Measurements from ENCODE around the gene EFR3B. TPM values are rescaled to one million over a fixed set of nuclear protein-coding genes. Genes with fewer than 3 reads are reported as not detected.
A peak's percentile ranks its signal among the peaks of the same experiment; 100 is the strongest.

Gene EFR3B
- polyA plus RNA-seq, 2 of the 4 experiments (the other 2 are of a cell fraction): 6.5 to 12.5 TPM

GRCh38 chr2:25201265-25201664 lies 159.4 kb downstream of the EFR3B start:
- Histone ChIP-seq H3K4me1 (no peaks in the 10 kb centered on the region), H3K4me2 (no peak overlapping the region), H3K9me3 (no peaks in the 10 kb centered on the region), H3K27ac (no peak overlapping the region), H3K4me3 (no peak overlapping the region)
- FAIRE-seq (no peak), ATAC-seq (peak; percentile 70 to 86), DNase-seq (ENCODE audit: low read depth in 1 of 2, low spot score in 1 of 2) (peak; percentile 43 to 45)
- ChIA-PET POLR2A (no interaction called here), CTCF (no interaction called here)
- WGBS (ENCODE audit: missing lambda C conversion rate): 73% methylated on average over 6 of the region's 6 CpGs
- no peak for TF ChIP-seq ZC3H11A (IDR thresholded peaks at IDR 0.05)
- TF ChIP-seq ESRRA (IDR thresholded peaks at IDR 0.05; ENCODE audit: borderline replicate concordance, low read length): no peak
- TF ChIP-seq RNF2 (IDR thresholded peaks at IDR 0.05; ENCODE audit: borderline replicate concordance, low read depth): no peak
- no peak for TF ChIP-seq ZSCAN20 (CRISPR knock-in tag; IDR thresholded peaks at IDR 0.05)
- TF ChIP-seq NPAS2 (CRISPR knock-in tag; IDR thresholded peaks at IDR 0.05; ENCODE audit: borderline replicate concordance): no peak

- 86% methylated on average over 6 of the region's 7 CpGs for WGBS (ENCODE audit: missing lambda C conversion rate)
- peak; percentile 15 to 19; a peak in 3 of 6 replicates for ATAC-seq
- no peak for TF ChIP-seq BHLHE40 (IDR thresholded peaks at IDR 0.05; ENCODE audit: low read depth, low read length)
- no peak for TF ChIP-seq FOXS1 (CRISPR knock-in tag; IDR thresholded peaks at IDR 0.05)
- TF ChIP-seq POLR2AphosphoS2 (conservative IDR thresholded peaks at IDR 0.05; ENCODE audit: low read length): no peak
- TF ChIP-seq CHD2 (IDR thresholded peaks at IDR 0.05; ENCODE audit: low read length, partially characterized antibody): no peak
- no peak for TF ChIP-seq CEBPB (IDR thresholded peaks at IDR 0.05)
- TF ChIP-seq GATA3 (IDR thresholded peaks at IDR 0.05; ENCODE audit: borderline replicate concordance): no peak
- TF ChIP-seq MYC (IDR thresholded peaks at IDR 0.05; ENCODE audit: borderline replicate concordance, low read length): no peak
- TF ChIP-seq RNF2 (IDR thresholded peaks at IDR 0.05; ENCODE audit: borderline replicate concordance, low read depth): no peak
Measured at GRCh38 chr2:25201794-25202193, 159.9 kb downstream of the EFR3B start.

GRCh38 chr2:25202275-25202674 lies 160.4 kb downstream of the EFR3B start:
- WGBS (ENCODE audit: missing lambda C conversion rate): 82% methylated on average over 11 of the region's 11 CpGs
- FAIRE-seq (no peak), ATAC-seq (no peak; a peak in 1 of 6 replicates), DNase-seq (ENCODE audit: low read depth in 1 of 2, low spot score in 1 of 2) (no peak)
- ChIA-PET POLR2A (no interaction called here), CTCF (interaction anchor here (0.5 kb wide), 1 partner anchor 44 kb away, joined by 3 read pairs; no protein-coding TSS in a partner anchor)
- Histone ChIP-seq H3K27ac (no peak overlapping the region), H3K4me3 (no peak overlapping the region), H3K4me2 (no peak overlapping the region), H3K4me1 (no peaks in the 10 kb centered on the region), H3K9me3 (no peaks in the 10 kb centered on the region)
- TF ChIP-seq RARB (CRISPR knock-in tag; IDR thresholded peaks at IDR 0.05): no peak
- no peak for TF ChIP-seq RNF2 (IDR thresholded peaks at IDR 0.05; ENCODE audit: borderline replicate concordance, low read depth)
- no peak for TF ChIP-seq CEBPB (IDR thresholded peaks at IDR 0.05)
- TF ChIP-seq E2F6 (IDR thresholded peaks at IDR 0.05; ENCODE audit: borderline replicate concordance, low read depth): no peak
- no peak for TF ChIP-seq GATA3 (IDR thresholded peaks at IDR 0.05; ENCODE audit: borderline replicate concordance)
- TF ChIP-seq MYC (IDR thresholded peaks at IDR 0.05; ENCODE audit: borderline replicate concordance, low read length): no peak
- no peak for TF ChIP-seq RFX5 (IDR thresholded peaks at IDR 0.05)
- TF ChIP-seq NFE2L2 (conservative IDR thresholded peaks at IDR 0.05; ENCODE audit: low read length): no peak
- no peak for TF ChIP-seq ZSCAN20 (CRISPR knock-in tag; IDR thresholded peaks at IDR 0.05)
- TF ChIP-seq TFCP2L1 (CRISPR knock-in tag; IDR thresholded peaks at IDR 0.05): no peak
- TF ChIP-seq CHD4 (IDR thresholded peaks at IDR 0.05; ENCODE audit: borderline replicate concordance): no peak
- TF ChIP-seq SMC3 (IDR thresholded peaks at IDR 0.05): no peak
- no peak for TF ChIP-seq BHLHE40 (IDR thresholded peaks at IDR 0.05; ENCODE audit: low read depth, low read length)
- TF ChIP-seq CHD2 (IDR thresholded peaks at IDR 0.05; ENCODE audit: low read length, partially characterized antibody): no peak
- TF ChIP-seq, protein P1, sequence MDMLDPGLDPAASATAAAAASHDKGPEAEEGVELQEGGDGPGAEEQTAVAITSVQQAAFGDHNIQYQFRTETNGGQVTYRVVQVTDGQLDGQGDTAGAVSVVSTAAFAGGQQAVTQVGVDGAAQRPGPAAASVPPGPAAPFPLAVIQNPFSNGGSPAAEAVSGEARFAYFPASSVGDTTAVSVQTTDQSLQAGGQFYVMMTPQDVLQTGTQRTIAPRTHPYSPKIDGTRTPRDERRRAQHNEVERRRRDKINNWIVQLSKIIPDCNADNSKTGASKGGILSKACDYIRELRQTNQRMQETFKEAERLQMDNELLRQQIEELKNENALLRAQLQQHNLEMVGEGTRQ (IDR thresholded peaks at IDR 0.05): no peak
- no peak for TF ChIP-seq EHF (CRISPR knock-in tag; IDR thresholded peaks at IDR 0.05)
- TF ChIP-seq FOSB (CRISPR knock-in tag; IDR thresholded peaks at IDR 0.05): no peak
- no peak for TF ChIP-seq NR3C1 (IDR thresholded peaks at IDR 0.05)
- TF ChIP-seq KDM1A (IDR thresholded peaks at IDR 0.05; ENCODE audit: low read depth): no peak

More at GRCh38 chr2:25201794-25202193, 159.9 kb downstream of the EFR3B start:
- POLR2A ChIA-PET: no interaction called here
- H3K27ac ChIP-seq: no peak overlapping the region
- DNase-seq (ENCODE audit: low read depth in 1 of 2, low spot score in 1 of 2): no peak
- no peak overlapping the region for H3K4me3 ChIP-seq
- no peaks in the 10 kb centered on the region for H3K4me1 ChIP-seq
- H3K9me3 ChIP-seq: no peaks in the 10 kb centered on the region
- H3K4me2 ChIP-seq: no peak overlapping the region
- no peak for FAIRE-seq
- CTCF ChIA-PET: no interaction called here
